Measurements from ENCODE around the gene BARX2.

GRCh38 chr11:129404731-129405130 lies 29.1 kb downstream of the BARX2 start:
- TF ChIP-seq CTCF (IDR thresholded peaks at IDR 0.05; ENCODE audit: extremely low read depth in 1 of 2, insufficient read depth in 1 of 2, low read depth in 1 of 2, low read length in 2 of 2) (no peak), POLR2AphosphoS5 (IDR thresholded peaks at IDR 0.05; ENCODE audit: insufficient read depth, low read depth, low read length) (no peak), EZH2 (IDR thresholded peaks at IDR 0.05; ENCODE audit: borderline replicate concordance, low read depth, low read length, severe bottlenecking) (no peak), JUN (IDR thresholded peaks at IDR 0.05; ENCODE audit: borderline replicate concordance, insufficient read depth, insufficient read length, low read depth) (no peak), FOS (IDR thresholded peaks at IDR 0.05; ENCODE audit: borderline replicate concordance, insufficient read depth, low read length) (no peak), MYC (IDR thresholded peaks at IDR 0.05; ENCODE audit: low read depth, low read length) (no peak), MAX (IDR thresholded peaks at IDR 0.05; ENCODE audit: insufficient read depth, insufficient read length) (no peak), POLR2A (IDR thresholded peaks at IDR 0.05; ENCODE audit: low read depth, low read length) (no peak), GATA2 (IDR thresholded peaks at IDR 0.05; ENCODE audit: insufficient read depth, insufficient read length, low read depth, low read length) (no peak)

All from endothelial cell of umbilical vein (primary cell).